Renal cortex interstitium (tissue), 11 donors: ENCODE results near the gene TMEM117. TPM values are rescaled to one million over a fixed set of nuclear protein-coding genes. Genes with fewer than 3 reads are reported as not detected.
"Not testable (repeated sequence)": the region's sequence is repeated elsewhere in the genome, so short reads cannot be mapped to it uniquely, and the experiment has no call there.

Source experiments
- DNase-seq, 11 donors: peaks; one replicate each; pipeline ENCODE4 v3.0.0-alpha.2; 2013; ENCODE audit warnings: low read depth in 9 of 11, low spot score in 4 of 11; ENCODE audit errors: extremely low read depth in 1 of 11
- polyA plus RNA-seq, 3 donors: library from polyadenylated mRNA; unstranded; fragments of 120-200 nt; gene quantifications; one replicate each; pipeline ENCODE4 v1.2.1, GENCODE V29; 2013; ENCODE audit not compliant: insufficient read length in 3 of 3

Gene TMEM117
- polyA plus RNA-seq, 3 donors, result 11.5 to 12.4 (median 12.3) TPM

GRCh38 chr12:44036875-44037443, 201.1 kb downstream of the TMEM117 start:
- DNase-seq, result no peak

DNA sequence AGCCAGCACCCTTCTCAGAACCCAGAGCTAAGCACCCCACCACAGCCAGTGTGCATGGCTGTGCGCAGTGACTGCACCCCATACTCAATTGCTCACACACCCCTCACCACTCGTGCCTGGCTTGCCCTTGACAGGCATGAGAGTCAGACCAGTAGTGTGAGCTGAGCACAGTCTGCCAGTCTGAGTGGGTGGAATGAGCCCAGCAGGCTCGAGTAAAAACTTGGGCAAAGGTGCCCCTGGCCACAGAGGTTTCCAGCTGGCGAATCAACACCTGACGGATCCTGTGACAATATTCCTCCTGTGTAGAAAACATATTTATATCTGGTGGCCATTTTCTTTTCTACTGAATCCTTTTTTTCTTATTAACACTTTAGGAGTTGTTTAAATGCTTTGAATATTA, 202.5 kb downstream of the TMEM117 start:
- DNase-seq, result no peak

DNA sequence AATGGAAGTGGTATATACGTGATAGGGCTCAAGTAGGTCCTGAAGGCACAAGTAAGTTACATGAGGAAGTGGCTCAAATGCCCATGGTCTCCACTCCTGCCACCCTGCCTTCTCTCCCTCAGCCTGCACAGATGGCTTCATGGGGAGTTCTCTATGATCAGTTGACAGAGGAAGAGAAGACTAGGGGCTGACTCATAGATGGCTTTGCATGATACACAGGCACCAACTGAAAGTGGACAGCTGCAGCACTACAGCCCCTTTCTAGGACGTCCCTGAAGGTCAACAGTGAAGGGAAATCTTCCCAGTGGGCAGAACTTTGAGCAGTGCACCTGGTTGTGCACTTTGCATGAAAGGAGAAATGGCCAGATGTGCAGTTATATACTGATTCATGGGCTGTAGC, 208.6 kb downstream of the TMEM117 start:
- not testable (repeated sequence) for DNase-seq

DNA sequence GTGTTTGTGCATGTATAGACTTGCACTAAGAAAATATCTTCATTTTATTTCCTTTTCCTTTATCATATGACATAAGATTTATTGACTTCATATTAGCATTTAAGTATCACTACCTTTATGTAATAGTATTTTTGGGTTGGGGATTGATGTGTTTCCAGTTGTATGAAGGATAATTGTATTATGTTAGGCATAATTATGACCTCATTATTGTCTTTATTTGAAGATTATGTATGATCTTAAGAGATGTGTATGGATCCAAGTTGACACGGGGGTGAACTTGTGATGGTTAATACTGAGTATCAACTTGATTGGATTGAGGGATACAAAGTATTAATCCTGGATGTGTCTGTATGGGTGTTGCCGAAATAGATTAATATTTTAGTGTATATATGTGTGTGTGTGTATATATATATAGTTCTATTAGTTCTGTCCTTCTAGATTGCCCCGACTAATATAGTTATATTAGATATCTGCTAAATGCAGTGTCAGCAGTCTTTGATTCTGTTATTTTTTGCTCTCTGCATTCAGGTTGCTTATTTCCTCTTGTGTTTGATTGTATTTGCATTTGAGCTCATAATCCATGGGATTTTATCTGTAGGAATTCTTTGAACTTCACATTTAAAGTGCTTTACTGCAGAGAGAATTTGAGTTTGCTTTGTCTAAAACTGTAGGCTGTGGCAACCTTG, 211.0 kb downstream of the TMEM117 start:
- DNase-seq, result no peak

GRCh38 chr12:44052554-44052953, 216.7 kb downstream of the TMEM117 start:
- no peak for DNase-seq

GRCh38 chr12:44053549-44054127, 217.8 kb downstream of the TMEM117 start:
- DNase-seq, result no peak

DNA sequence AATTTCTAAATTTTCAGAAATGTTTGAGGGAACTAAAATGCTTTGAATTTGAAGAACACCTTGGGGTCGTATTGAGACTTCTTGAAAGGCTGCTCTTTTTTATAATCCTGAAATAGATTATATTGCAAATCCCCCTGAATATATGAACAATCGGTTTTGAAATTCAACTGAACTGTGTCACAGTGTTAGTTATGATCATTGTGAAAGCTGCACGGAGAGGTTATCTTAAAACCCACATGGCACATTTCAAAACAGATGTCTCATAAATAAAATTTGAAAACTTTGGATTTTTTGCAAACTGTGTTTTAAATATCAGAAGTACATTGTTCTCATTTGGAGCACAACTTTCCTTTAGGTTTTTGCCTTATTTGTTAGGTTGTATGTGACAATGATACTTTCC, 218.4 kb downstream of the TMEM117 start:
- no peak for DNase-seq

DNA sequence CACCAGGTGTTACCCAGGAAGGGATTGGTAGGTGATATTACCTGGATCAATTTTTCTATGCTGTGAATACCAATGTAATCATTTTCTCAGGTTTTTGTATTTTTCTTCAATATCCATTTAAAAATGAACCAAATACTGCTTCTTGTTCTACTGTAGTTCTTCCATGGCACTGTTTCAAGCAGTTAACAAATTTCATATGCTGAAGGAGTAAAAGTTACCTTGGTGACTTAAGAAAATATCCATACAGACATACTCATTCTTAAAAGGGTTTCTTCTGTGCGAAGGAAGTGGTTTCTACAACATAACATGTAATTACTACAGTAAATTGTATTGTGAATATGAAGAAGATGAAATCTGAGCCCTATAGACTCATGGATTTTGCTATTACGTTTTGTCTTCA, 222.5 kb downstream of the TMEM117 start:
- no peak for DNase-seq

- DNase-seq, result no peak
Observed at GRCh38 chr12:44059476-44059875, 223.6 kb downstream of the TMEM117 start.

DNA sequence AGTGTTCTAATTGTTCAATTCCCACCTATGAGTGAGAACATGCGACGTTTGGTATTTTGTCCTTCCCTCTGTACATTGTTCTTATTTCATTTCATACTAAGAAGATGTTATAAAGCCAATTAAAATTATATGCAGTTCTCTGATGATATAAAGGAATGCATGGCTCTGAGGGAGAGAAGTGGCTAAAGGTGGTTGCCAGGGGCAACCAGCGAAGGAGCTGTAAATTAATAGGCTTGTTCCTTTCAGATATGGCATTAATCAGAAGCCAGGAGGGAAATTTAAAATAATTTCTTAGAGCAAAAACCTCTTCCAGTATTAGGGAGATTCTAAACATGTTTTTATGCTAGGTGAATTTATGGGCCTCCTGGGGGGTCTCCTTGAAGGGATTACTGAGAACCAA, 227.8 kb downstream of the TMEM117 start:
- no peak for DNase-seq

DNA sequence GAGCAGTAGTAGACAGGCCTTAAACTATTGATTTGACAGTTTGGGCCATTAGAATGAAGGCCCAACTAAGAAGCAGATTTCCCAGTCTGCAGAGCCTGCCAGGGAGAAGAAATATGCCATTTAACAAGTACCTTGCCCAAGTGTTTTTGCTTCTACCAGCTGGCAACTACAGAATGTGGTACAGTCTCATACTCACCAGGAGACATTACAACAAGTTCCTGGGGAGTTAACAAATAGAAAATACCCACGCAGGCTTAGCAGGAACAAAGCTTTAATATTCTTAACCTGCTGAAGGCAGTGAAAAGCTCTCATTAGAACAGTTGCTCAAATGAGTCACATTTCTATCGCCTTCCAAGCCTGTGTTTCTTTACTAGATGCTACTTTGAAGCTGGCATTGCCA, 241.0 kb downstream of the TMEM117 start:
- DNase-seq, result no peak

DNA sequence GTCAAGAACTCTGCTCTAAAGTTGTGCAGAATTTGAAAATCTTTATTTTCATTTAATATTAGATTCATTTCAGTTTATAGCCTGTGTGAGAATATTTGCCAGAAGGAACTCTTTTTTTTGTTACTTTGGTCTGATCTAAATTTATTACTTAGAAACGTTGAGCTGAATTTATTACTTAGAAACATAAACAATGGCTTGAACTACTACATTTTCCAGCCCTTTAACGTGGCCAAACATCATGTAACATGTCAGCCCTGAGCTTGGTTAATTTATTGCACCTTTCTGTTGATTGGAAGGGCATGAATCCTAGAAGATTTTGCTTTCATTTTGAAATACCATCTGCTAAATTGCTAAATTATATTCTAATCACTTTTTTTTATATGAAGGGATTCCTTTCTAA, 241.4 kb downstream of the TMEM117 start:
- peak in 3 of 11 donors; percentile 4 to 12 (median 6) for DNase-seq

GRCh38 chr12:44078273-44078672, 242.4 kb downstream of the TMEM117 start:
- DNase-seq, result no peak

DNA sequence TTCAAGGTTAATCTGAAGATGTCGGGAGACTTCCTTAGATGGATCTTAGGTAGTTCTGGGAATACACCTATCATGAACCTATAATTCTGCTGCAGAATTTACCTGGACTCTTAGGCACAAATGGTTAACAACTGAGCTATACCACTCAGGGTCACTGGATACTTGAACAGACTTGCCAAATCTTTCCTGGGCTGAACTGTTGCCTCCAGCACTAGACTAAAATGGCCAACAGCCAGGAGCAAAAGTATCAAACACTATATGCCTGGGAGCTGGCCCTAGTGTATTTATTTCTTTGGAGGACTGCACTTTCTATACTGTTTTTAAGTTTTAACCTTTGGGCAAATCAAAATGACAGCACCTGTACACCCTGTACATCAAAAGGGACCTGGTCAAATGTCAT, 252.8 kb downstream of the TMEM117 start:
- DNase-seq, result no peak

GRCh38 chr12:44091948-44092606, 256.2 kb downstream of the TMEM117 start:
- DNase-seq, result no peak

- DNase-seq, result no peak
Observed at GRCh38 chr12:44098786-44099185, 262.9 kb downstream of the TMEM117 start.

DNA sequence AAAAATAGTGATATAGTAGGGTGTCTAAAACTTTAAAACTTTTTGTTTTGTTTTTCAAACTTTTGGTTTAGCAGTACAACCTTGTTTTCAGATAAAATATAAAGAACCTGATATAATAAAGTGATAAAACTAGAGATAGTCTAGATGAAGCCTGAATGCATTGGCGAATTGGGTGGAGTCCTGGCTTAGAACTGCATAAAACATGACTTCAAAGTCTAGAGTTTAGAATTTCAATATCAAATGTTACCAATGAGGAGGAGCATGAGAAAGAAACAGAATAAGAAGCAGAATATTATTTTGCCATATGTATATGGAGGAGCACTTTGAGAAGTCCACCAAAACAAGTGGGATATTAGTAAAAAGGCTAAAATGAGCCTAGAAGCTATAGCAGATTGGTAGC, 263.6 kb downstream of the TMEM117 start:
- no peak for DNase-seq

DNA sequence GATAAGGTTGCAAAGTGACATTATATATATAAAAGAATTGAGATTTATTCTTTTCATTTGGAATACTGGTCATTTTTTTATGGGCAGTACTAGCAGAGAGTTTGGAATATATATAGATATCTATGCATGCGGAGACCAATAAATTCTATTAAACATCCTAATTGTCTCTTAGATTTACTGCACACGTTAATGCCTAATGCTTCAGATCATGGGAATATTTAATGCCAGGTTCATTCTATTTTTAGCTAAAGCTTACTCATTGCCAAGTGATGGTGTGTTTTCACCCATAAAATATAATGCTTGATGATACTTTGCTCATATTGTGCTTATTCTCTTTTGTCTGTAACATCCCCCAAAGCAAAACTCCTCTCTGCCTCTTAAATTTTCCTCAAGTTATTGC, 264.4 kb downstream of the TMEM117 start:
- no peak for DNase-seq

DNA sequence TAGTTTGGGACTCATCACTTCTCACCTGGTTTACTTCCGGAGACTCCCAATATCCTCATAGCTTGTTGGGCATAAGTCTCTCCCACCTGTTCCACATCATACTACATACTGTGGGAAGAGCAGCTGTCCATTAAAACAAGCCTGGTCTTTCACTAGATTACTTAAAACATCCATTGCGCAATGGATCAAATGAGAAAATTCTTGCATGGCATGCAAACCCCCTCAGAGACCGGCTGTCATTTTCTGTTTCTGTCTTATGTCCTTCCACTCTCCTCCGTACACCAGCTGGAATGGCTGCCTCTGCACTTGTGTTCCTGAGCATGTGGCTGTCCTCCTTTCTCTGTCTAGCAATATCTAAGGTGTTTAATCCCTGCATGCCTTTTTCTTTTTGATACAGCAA, 265.6 kb downstream of the TMEM117 start:
- no peak for DNase-seq

DNA sequence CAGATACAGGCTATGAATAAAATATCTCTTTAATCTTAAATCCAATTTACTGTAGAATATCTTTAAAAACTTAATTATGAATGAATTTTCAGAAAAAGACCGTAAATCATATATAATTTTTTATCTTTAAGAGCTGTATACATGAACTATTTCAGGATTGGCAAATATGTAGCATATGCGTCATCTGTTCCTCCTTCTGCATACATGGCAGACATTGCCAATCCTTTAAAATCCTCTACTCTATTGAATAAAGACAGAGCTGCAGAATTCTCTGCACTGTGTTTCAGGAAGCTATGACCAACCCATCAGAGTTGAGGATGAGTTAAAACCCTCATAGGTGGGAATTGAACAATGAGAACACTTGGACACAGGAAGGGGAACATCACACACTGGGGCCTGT, 279.0 kb downstream of the TMEM117 start:
- no peak for DNase-seq
